ENCODE results near the gene PITPNC1. TPM values are rescaled to one million over a fixed set of nuclear protein-coding genes. Genes with fewer than 3 reads are reported as not detected.

The PITPNC1 gene
- total and polyA plus RNA-seq, 2 of the 13 experiments (the other 11 are each of a cell fraction or from before 2014, with no cell fraction given) = 4.1 to 5.7 TPM

- TF ChIP-seq, protein P1, sequence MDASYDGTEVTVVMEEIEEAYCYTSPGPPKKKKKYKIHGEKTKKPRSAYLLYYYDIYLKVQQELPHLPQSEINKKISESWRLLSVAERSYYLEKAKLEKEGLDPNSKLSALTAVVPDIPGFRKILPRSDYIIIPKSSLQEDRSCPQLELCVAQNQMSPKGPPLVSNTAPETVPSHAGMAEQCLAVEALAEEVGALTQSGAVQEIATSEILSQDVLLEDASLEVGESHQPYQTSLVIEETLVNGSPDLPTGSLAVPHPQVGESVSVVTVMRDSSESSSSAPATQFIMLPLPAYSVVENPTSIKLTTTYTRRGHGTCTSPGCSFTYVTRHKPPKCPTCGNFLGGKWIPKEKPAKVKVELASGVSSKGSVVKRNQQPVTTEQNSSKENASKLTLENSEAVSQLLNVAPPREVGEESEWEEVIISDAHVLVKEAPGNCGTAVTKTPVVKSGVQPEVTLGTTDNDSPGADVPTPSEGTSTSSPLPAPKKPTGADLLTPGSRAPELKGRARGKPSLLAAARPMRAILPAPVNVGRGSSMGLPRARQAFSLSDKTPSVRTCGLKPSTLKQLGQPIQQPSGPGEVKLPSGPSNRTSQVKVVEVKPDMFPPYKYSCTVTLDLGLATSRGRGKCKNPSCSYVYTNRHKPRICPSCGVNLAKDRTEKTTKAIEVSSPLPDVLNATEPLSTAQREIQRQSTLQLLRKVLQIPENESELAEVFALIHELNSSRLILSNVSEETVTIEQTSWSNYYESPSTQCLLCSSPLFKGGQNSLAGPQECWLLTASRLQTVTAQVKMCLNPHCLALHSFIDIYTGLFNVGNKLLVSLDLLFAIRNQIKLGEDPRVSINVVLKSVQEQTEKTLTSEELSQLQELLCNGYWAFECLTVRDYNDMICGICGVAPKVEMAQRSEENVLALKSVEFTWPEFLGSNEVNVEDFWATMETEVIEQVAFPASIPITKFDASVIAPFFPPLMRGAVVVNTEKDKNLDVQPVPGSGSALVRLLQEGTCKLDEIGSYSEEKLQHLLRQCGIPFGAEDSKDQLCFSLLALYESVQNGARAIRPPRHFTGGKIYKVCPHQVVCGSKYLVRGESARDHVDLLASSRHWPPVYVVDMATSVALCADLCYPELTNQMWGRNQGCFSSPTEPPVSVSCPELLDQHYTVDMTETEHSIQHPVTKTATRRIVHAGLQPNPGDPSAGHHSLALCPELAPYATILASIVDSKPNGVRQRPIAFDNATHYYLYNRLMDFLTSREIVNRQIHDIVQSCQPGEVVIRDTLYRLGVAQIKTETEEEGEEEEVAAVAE (CRISPR knock-in tag; IDR thresholded peaks at IDR 0.05; ENCODE audit: borderline replicate concordance) = no peak; the same call in 1 of the 2 replicates
- TF ChIP-seq NFIC (IDR thresholded peaks at IDR 0.05; ENCODE audit: low read length) (no peak), KDM2A (CRISPR knock-in tag; IDR thresholded peaks at IDR 0.05; ENCODE audit: borderline replicate concordance, low read depth) (peak; percentile 89), HOMEZ (CRISPR knock-in tag; IDR thresholded peaks at IDR 0.05; ENCODE audit: low read depth) (no peak), KMT2A (CRISPR knock-in tag; IDR thresholded peaks at IDR 0.05) (no peak), IRF9 (CRISPR knock-in tag; IDR thresholded peaks at IDR 0.05; ENCODE audit: borderline replicate concordance) (peak; percentile 70; the same call in 1 of the 2 replicates), ZNF33B (CRISPR knock-in tag; IDR thresholded peaks at IDR 0.05) (no peak), ZGPAT (CRISPR knock-in tag; IDR thresholded peaks at IDR 0.05) (no peak), ELF4 (CRISPR knock-in tag; IDR thresholded peaks at IDR 0.05; ENCODE audit: borderline replicate concordance) (peak; percentile 40; the same call in 1 of the 2 replicates), PPARG (CRISPR knock-in tag; conservative IDR thresholded peaks at IDR 0.05) (no peak), ZNF382 (CRISPR knock-in tag; IDR thresholded peaks at IDR 0.05; ENCODE audit: borderline replicate concordance) (no peak), RXRA (CRISPR knock-in tag; IDR thresholded peaks at IDR 0.05) (peak; percentile 20; the same call in 1 of the 2 replicates), GTF2F1 (IDR thresholded peaks at IDR 0.05; ENCODE audit: low read length) (no peak), ZNF12 (CRISPR knock-in tag; IDR thresholded peaks at IDR 0.05) (peak; percentile 15; the same call in 1 of the 2 replicates)
These were observed at the start of gene PITPNC1 (continued) for GRCh38 chr17:67376737-67377487.
